ENCODE measurements around the gene STARD9. TPM values are rescaled to one million over a fixed set of nuclear protein-coding genes. Genes with fewer than 3 reads are reported as not detected.
"Not testable (repeated sequence)": the region's sequence is repeated elsewhere in the genome, so short reads cannot be mapped to it uniquely, and the experiment has no call there.

STARD9 gene
- total RNA-seq, 1 donor from 2014 or later, result 16.4 TPM

GRCh38 chr15:42749266-42749665, 173.9 kb downstream of the STARD9 start:
- Mint-ChIP-seq H3K27ac (ENCODE audit: unreplicated experiment) (no peak overlapping the region), H3K9me3 (no peaks in the 10 kb centered on the region)

DNA sequence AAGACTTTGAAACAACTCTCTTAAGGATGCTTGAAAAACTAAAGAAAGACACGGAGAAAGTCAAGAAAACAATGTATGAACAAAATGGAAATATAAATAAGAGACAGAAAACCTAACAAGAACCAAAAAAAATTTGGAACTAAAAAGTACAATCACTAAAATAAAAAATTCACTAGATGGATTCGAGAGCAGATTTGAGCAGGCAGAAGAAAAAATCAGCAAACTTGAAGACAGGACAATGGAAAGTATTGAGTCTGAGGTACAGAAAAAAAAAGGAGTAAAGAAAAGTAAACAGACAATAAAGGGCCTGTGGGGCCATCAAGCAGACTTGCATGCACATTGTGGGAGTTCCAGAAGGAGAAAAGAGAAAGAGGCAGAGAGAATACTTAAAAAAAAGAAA, 174.9 kb downstream of the STARD9 start:
- Mint-ChIP-seq H3K27me3 (ENCODE audit: low read depth) (no peaks in the 10 kb centered on the region), H3K9me3 (no peaks in the 10 kb centered on the region), H3K4me1 (peaks cover 8% of the 10 kb centered on the region), H3K4me3 (no peak overlapping the region), H3K36me3 (ENCODE audit: low read depth) (peaks cover 29% of the 10 kb centered on the region), H3K27ac (ENCODE audit: unreplicated experiment) (peak overlapping the region; percentile 37)
- no peak for DNase-seq (ENCODE audit: low read depth, low spot score)
- TF ChIP-seq, protein P1, sequence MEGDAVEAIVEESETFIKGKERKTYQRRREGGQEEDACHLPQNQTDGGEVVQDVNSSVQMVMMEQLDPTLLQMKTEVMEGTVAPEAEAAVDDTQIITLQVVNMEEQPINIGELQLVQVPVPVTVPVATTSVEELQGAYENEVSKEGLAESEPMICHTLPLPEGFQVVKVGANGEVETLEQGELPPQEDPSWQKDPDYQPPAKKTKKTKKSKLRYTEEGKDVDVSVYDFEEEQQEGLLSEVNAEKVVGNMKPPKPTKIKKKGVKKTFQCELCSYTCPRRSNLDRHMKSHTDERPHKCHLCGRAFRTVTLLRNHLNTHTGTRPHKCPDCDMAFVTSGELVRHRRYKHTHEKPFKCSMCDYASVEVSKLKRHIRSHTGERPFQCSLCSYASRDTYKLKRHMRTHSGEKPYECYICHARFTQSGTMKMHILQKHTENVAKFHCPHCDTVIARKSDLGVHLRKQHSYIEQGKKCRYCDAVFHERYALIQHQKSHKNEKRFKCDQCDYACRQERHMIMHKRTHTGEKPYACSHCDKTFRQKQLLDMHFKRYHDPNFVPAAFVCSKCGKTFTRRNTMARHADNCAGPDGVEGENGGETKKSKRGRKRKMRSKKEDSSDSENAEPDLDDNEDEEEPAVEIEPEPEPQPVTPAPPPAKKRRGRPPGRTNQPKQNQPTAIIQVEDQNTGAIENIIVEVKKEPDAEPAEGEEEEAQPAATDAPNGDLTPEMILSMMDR (conservative IDR thresholded peaks at IDR 0.05), result no peak

More at GRCh38 chr15:42749266-42749665, 173.9 kb downstream of the STARD9 start:
- Mint-ChIP-seq H3K4me3 (no peak overlapping the region), H3K4me1 (peaks cover 8% of the 10 kb centered on the region), H3K36me3 (ENCODE audit: low read depth) (peaks cover 29% of the 10 kb centered on the region), H3K27me3 (ENCODE audit: low read depth) (no peaks in the 10 kb centered on the region)
- TF ChIP-seq, protein P1 (conservative IDR thresholded peaks at IDR 0.05), result no peak
- DNase-seq (ENCODE audit: low read depth, low spot score), result no peak

GRCh38 chr15:42759093-42759492, 183.7 kb downstream of the STARD9 start:
- H3K4me3 Mint-ChIP-seq, result no peak overlapping the region
- TF ChIP-seq, protein P1 (conservative IDR thresholded peaks at IDR 0.05), result no peak

DNA sequence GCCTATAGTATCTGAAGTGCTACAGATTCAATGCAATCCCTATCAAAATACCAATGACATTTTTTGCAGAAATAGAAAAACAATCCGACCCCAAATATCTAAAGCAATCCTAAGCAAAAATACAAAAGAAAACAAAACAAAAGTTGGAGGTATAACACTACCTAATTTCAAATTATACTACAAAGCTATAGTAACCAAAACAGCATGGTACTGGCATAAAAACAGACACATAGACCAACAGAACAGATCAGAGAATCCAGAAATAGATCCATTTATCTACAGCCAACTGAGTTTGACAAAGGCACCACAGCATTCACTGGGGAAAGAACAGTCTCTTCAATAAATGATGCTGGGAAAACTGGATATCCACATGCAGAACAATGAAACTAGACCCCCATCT, 185.4 kb downstream of the STARD9 start:
- Mint-ChIP-seq H3K4me3 (no peak overlapping the region), H3K9me3 (peaks cover 14% of the 10 kb centered on the region)

More at GRCh38 chr15:42759093-42759492, 183.7 kb downstream of the STARD9 start:
- DNase-seq (ENCODE audit: low read depth, low spot score), result no peak
- Mint-ChIP-seq H3K27me3 (ENCODE audit: low read depth) (no peaks in the 10 kb centered on the region), H3K27ac (ENCODE audit: unreplicated experiment) (no peak overlapping the region), H3K36me3 (ENCODE audit: low read depth) (peaks cover 24% of the 10 kb centered on the region), H3K9me3 (peaks cover 14% of the 10 kb centered on the region), H3K4me1 (peaks cover 2% of the 10 kb centered on the region)

GRCh38 chr15:42761813-42762212, 186.4 kb downstream of the STARD9 start:
- H3K27me3 Mint-ChIP-seq (ENCODE audit: low read depth); H3K27ac Mint-ChIP-seq (ENCODE audit: unreplicated experiment); DNase-seq (ENCODE audit: low read depth, low spot score); H3K4me3 Mint-ChIP-seq: not testable (repeated sequence)
- H3K4me1 Mint-ChIP-seq, result peaks cover 16% of the 10 kb centered on the region
- H3K36me3 Mint-ChIP-seq (ENCODE audit: low read depth), result peaks cover 40% of the 10 kb centered on the region
- H3K9me3 Mint-ChIP-seq, result peaks cover 17% of the 10 kb centered on the region

More for the DNA sequence above, 185.4 kb downstream of the STARD9 start:
- no peak for DNase-seq (ENCODE audit: low read depth, low spot score)
- Mint-ChIP-seq H3K4me1 (peaks cover 16% of the 10 kb centered on the region), H3K27me3 (ENCODE audit: low read depth) (no peaks in the 10 kb centered on the region), H3K27ac (ENCODE audit: unreplicated experiment) (no peak overlapping the region), H3K36me3 (ENCODE audit: low read depth) (peaks cover 34% of the 10 kb centered on the region)
- TF ChIP-seq, protein P1 (conservative IDR thresholded peaks at IDR 0.05), result no peak

DNA sequence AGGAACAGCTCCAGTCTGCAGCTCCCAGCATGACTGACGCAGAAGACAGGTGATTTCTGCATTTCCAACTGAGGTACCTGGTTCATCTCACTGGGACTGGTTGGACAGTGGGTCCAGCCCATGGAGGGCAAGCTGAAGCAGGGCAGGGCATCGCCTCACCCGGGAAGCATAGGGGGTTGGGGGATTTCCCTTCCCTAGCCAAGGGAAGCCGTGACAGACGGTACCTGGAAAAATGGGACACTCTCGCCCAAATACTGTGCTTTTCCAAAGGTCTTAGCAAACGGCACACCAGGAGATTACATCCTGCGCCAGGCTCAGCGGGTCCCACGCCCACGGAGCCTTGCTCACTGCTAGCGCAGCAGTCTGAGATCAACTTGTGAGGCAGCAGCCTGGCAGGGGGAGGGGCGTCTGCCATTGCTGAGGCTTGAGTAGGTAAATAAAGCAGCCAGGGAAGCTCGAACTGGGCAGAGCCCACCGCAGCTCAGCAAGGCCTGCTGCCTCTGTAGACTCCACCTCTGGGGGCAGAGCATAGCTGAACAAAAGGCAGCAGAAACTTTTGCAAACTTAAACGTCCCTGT, 188.8 kb downstream of the STARD9 start:
- Mint-ChIP-seq H3K4me3 (peak overlapping the region; percentile 44), H3K4me1 (peaks cover 16% of the 10 kb centered on the region), H3K9me3 (peaks cover 17% of the 10 kb centered on the region), H3K36me3 (ENCODE audit: low read depth) (peaks cover 50% of the 10 kb centered on the region)
- peak; percentile 16 for DNase-seq (ENCODE audit: low read depth, low spot score)
- not testable (repeated sequence) for H3K27me3 Mint-ChIP-seq (ENCODE audit: low read depth); H3K27ac Mint-ChIP-seq (ENCODE audit: unreplicated experiment)

DNA sequence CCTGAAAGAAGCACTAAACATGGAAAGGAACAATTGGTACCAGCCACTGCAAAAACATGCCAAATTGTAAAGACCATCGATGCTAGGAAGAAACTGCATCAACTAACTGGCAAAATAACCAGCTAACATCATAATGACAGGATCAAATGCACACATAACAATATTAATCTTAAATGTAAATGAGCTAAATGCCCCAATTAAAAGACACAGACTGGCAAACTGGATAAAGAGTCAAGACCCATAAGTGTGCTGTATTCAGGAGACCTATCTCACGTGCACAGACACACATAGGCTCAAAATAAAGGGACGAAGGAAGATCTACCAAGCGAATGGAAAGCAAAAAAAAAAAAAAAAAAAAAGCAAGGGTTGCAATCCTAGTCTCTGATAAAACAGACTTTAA, 190.7 kb downstream of the STARD9 start:
- peaks cover 12% of the 10 kb centered on the region for H3K9me3 Mint-ChIP-seq
- peaks cover 49% of the 10 kb centered on the region for H3K36me3 Mint-ChIP-seq (ENCODE audit: low read depth)
- peaks cover 16% of the 10 kb centered on the region for H3K4me1 Mint-ChIP-seq
- H3K4me3 Mint-ChIP-seq; H3K27ac Mint-ChIP-seq (ENCODE audit: unreplicated experiment); H3K27me3 Mint-ChIP-seq (ENCODE audit: low read depth); DNase-seq (ENCODE audit: low read depth, low spot score): not testable (repeated sequence)

Other genes with a start within 250 kb of the STARD9 start
- gene CAPN3, start 216.1 kb upstream of the STARD9 start, total RNA-seq, result 2.2 and 2.7 TPM in 2 replicates
- 61.3 and 69.6 TPM in 2 replicates for gene ZNF106, start 84.5 kb upstream of the STARD9 start, total RNA-seq
- 54.8 and 59.2 TPM in 2 replicates for gene SNAP23, start 80.0 kb upstream of the STARD9 start, total RNA-seq
- gene LRRC57, start 26.8 kb upstream of the STARD9 start, total RNA-seq, result 42.9 and 43.8 TPM in 2 replicates
- 34.7 and 36.5 TPM in 2 replicates for gene HAUS2, start 26.8 kb upstream of the STARD9 start, total RNA-seq
- gene CDAN1, start 161.5 kb downstream of the STARD9 start, total RNA-seq, result 32.7 and 41.0 TPM in 2 replicates

Data from neural crest cell (in vitro differentiated cells).